Activated CD4-positive, alpha-beta T cell treated with anti-CD3 and anti-CD28 coated beads, Interleukin-2, amount 10 ng/mL, durations not matched to agents 24 days and 14 days (primary cell): ENCODE results near the gene TNNT1. TPM values are rescaled to one million over a fixed set of nuclear protein-coding genes. Genes with fewer than 3 reads are reported as not detected.

Experiments used
- DNase-seq: peaks from one replicate; pipeline ENCODE4 v3.0.0; 2022
- H3K27ac Mint-ChIP-seq: one replicate; pipeline ENCODE4 v1.8.0; 2022; ENCODE audit warnings: mild to moderate bottlenecking, mixed read lengths
- H3K27me3 Mint-ChIP-seq: one replicate; pipeline ENCODE4 v1.8.0; 2022; ENCODE audit warnings: mixed read lengths
- H3K36me3 Mint-ChIP-seq: one replicate; pipeline ENCODE4 v1.8.0; 2022; ENCODE audit warnings: low read depth, mild to moderate bottlenecking, mixed read lengths
- H3K4me1 Mint-ChIP-seq: one replicate; pipeline ENCODE4 v1.8.0; 2021; ENCODE audit warnings: mixed read lengths
- H3K4me3 Mint-ChIP-seq: one replicate; pipeline ENCODE4 v1.8.0; 2022; ENCODE audit warnings: mild to moderate bottlenecking, moderate library complexity, mixed read lengths
- H3K9me3 Mint-ChIP-seq: one replicate; pipeline ENCODE4 v1.8.0; 2021; ENCODE audit warnings: mixed read lengths
- intact Hi-C: fragments of 100-400 bp; cut with micrococcal nuclease; formaldehyde crosslinking; loops from one replicate; pipeline ENCODE4 v1.15.1; 2023
- total RNA-seq: library from RNA; stranded (reverse); gene quantifications from 2 replicates; pipeline ENCODE4 v1.2.3, GENCODE V29; 2022

Gene TNNT1
- total RNA-seq, 1 donor from 2014 or later = 0.51 TPM

- Mint-ChIP-seq H3K9me3 (no peaks in the 10 kb centered on the region), H3K27me3 (no peaks in the 10 kb centered on the region), H3K36me3 (peaks cover 28% of the 10 kb centered on the region), H3K27ac (no peak overlapping the region), H3K4me3 (no peak overlapping the region), H3K4me1 (no peaks in the 10 kb centered on the region)
- intact Hi-C loops = no loop called here
- DNase-seq = no peak
These were observed 49.2 kb downstream of the TNNT1 start for GRCh38 chr19:55099557-55100506.

GRCh38 chr19:55098716-55099556, 50.1 kb downstream of the TNNT1 start:
- H3K27me3 Mint-ChIP-seq = no peaks in the 10 kb centered on the region
- intact Hi-C loops = no loop called here
- no peak overlapping the region for H3K4me3 Mint-ChIP-seq
- no peak overlapping the region for H3K27ac Mint-ChIP-seq
- no peaks in the 10 kb centered on the region for H3K4me1 Mint-ChIP-seq
- DNase-seq = no peak
- peaks cover 31% of the 10 kb centered on the region for H3K36me3 Mint-ChIP-seq
- no peaks in the 10 kb centered on the region for H3K9me3 Mint-ChIP-seq

DNA sequence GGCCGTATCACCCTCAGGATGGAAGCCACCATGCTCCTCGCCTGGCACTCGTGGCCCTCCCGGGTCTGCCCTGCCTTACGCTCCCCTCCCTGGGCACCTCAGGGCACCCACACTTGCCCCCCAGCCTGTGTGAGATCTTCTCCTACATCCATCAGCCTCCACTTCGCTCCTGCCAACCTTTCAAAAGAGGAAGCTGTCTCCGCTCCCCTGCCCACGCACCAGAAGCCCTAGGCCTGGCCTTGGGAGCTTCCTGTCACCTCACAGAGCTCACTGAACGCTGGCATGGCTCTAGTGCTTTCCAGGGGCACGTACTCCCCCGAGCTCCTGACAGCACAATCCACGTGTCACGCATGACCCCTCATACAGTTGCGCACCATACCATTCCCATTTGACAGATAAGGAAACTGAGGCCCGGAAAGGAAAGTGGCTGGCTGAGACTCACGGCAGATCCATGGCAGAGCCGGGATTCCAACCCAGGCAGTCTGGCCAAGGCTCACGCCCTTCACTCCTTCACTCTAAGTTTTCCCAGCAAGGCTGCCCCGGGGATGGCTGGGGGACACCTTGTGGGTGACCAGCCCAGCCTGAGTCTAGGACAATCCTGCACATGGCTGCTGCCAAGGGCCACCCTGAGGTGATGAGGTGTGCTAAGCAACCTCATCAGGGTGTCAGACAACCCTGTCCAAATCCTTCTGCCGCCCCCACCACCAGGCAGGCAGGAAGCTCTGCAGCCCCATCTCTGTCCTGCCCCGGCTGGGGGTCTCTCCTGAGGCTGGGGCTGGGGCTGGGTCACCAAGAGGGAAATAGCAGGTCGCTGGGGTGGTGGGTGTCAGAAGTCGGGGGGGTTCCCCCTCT, 50.9 kb downstream of the TNNT1 start:
- intact Hi-C loops = no loop called here
- Mint-ChIP-seq H3K4me3 (no peak overlapping the region), H3K9me3 (no peaks in the 10 kb centered on the region), H3K27ac (no peak overlapping the region), H3K27me3 (no peaks in the 10 kb centered on the region), H3K4me1 (no peaks in the 10 kb centered on the region), H3K36me3 (peaks cover 26% of the 10 kb centered on the region)
- DNase-seq = no peak

- no peaks in the 10 kb centered on the region for H3K4me1 Mint-ChIP-seq
- no peak overlapping the region for H3K27ac Mint-ChIP-seq
- no peak for DNase-seq
- peaks cover 13% of the 10 kb centered on the region for H3K36me3 Mint-ChIP-seq
- no peaks in the 10 kb centered on the region for H3K27me3 Mint-ChIP-seq
- no peaks in the 10 kb centered on the region for H3K9me3 Mint-ChIP-seq
- intact Hi-C loops = no loop called here
- no peak overlapping the region for H3K4me3 Mint-ChIP-seq
These were observed 52.8 kb downstream of the TNNT1 start for GRCh38 chr19:55096061-55096701.

DNA sequence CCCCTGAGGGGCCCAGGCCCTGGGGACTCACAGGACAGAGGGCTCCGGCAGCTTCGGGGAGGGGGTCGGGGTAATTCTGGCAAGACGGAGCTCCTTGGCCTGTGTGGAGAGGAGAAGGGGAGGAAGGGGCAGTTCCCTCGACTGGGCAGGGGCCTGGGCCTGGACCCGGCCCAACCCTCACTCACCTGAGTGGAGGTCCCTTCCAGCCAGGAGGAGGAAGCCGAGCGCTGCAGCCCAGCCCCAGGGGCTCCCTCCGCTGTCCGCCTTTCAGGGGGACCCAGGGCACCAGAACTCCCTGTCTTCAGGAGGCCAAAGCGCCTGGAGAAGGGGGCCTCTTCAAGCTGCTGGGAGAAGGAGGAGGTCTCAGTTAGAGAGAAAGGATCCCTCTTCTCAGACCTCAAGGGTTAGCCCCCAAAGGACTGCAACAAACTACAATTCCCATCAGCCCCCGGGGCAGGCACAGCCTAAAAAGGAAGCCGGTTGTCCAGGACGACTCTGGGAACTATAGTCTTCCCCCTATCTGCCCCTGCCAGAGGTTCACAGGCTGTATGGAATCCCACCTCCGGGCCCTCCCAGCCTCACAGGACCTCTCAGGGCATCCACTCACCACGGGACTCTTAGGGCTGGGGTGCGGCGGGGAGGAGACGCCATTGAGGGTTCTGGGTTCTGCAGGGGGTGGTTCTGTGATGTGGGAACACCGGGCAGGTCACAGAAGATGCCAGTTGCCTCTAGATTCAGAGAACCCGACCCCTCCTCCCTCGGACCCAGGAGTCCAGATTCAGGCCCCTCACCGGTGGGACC, 53.5 kb downstream of the TNNT1 start:
- Mint-ChIP-seq H3K4me3 (no peak overlapping the region), H3K9me3 (no peaks in the 10 kb centered on the region), H3K27ac (no peak overlapping the region), H3K4me1 (no peaks in the 10 kb centered on the region), H3K36me3 (peaks cover 15% of the 10 kb centered on the region), H3K27me3 (no peaks in the 10 kb centered on the region)
- no peak for DNase-seq
- intact Hi-C loops = no loop called here

DNA sequence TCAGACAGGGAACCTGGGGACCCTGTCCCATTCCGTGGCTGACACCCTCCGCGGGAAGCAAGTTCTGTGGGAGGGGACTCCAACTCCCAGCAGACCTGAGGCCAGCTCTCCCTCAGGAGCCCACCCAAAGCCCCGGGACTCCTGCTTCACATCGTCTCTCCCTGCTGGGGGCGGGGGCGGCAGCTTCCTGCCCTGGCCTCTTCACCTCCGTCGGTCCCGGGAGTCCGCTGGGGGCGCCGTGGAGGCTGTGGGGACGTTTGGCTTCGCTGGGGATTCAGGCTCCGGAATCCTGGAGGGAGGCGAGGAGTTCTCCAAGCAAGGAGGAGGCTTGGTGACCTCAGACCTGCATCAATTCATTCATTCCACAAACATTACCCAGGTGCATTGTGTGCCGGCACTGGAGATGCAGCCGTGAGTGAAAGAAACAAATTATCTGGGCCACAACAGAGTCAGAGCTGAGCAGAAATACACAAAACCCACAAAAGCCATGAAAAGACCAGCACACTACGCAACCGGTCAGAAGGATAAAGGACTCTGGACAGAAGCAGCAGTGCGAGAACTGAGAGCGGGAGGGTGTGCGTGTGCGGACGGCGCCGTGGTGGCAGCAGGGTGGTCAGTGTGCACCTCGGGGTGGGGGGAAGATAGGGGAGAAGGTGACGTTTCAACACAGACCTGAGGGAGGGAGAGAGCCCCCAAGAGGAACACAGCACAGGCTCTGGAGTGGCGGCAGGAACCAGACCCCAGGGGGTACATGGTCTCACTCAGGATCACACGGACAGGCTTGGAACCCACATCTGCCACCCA, 54.3 kb downstream of the TNNT1 start:
- no peak overlapping the region for H3K27ac Mint-ChIP-seq
- DNase-seq = no peak
- no peak overlapping the region for H3K4me3 Mint-ChIP-seq
- H3K36me3 Mint-ChIP-seq = peaks cover 13% of the 10 kb centered on the region
- H3K9me3 Mint-ChIP-seq = no peaks in the 10 kb centered on the region
- H3K27me3 Mint-ChIP-seq = no peaks in the 10 kb centered on the region
- peaks cover under 1% of the 10 kb centered on the region for H3K4me1 Mint-ChIP-seq
- intact Hi-C loops = no loop called here

DNA sequence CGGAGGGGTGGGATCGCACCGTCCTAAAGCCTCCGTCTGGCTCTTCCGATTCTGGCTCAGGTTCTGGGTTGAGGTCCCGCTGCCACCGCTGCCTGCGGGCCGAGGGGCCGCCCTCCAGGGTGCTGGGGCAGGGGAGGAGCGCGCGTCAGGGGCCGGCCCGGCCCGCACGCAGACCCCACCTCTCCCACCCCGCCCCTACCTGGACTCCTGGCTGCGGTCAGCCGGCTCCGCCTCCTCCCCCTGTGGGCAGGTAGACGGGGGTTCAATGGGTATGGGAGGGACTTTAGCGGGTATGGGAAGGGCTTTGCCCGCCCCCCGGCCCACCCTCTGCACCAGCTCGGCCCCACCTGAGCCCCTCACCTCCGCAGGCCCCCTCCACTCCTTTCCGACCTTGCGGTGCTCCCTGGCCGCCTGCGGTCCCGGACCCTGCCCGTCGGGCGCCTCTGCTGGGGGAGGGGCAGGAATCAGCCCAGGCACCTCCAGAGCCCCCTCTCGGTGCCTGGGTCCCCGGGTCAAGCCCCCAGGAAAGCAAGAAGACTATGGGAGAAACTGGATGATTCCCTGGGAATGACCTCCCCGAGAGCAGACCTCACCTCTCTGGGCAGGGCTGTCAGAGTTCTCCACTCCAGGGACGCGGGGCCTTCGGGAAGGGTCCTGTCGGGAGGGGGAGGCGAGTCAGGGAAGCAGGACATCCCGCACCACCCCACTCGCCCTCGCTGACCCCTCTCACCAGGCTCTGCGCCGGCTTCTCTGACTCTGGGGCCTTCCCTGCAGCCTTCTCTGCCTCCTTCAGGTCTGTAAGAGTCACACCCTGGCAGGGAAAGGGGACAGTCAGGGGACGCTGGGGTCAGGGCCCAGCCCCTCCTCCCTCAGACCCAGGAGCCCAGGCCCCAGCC, 56.3 kb downstream of the TNNT1 start:
- peaks cover 15% of the 10 kb centered on the region for H3K4me1 Mint-ChIP-seq
- no peaks in the 10 kb centered on the region for H3K9me3 Mint-ChIP-seq
- no peak overlapping the region for H3K4me3 Mint-ChIP-seq
- DNase-seq = no peak
- intact Hi-C loops = no loop called here
- no peak overlapping the region for H3K27ac Mint-ChIP-seq
- H3K27me3 Mint-ChIP-seq = peaks cover 11% of the 10 kb centered on the region
- peaks cover 27% of the 10 kb centered on the region for H3K36me3 Mint-ChIP-seq

- Mint-ChIP-seq H3K4me3 (no peak overlapping the region), H3K36me3 (peaks cover 29% of the 10 kb centered on the region), H3K27ac (no peak overlapping the region), H3K9me3 (no peaks in the 10 kb centered on the region), H3K4me1 (peaks cover 20% of the 10 kb centered on the region), H3K27me3 (peaks cover 16% of the 10 kb centered on the region)
- intact Hi-C loops = no loop called here
- DNase-seq = no peak
These were observed 57.1 kb downstream of the TNNT1 start for GRCh38 chr19:55091955-55092354.

- intact Hi-C loops = no loop called here
- Mint-ChIP-seq H3K36me3 (peaks cover 29% of the 10 kb centered on the region), H3K27me3 (peaks cover 18% of the 10 kb centered on the region), H3K9me3 (no peaks in the 10 kb centered on the region), H3K27ac (no peak overlapping the region), H3K4me1 (peaks cover 20% of the 10 kb centered on the region), H3K4me3 (no peak overlapping the region)
- DNase-seq = no peak
These were observed 57.7 kb downstream of the TNNT1 start for GRCh38 chr19:55091126-55091910.

GRCh38 chr19:55090564-55090963, 58.4 kb downstream of the TNNT1 start:
- Mint-ChIP-seq H3K4me3 (no peak overlapping the region), H3K27me3 (peaks cover 24% of the 10 kb centered on the region), H3K36me3 (peaks cover 29% of the 10 kb centered on the region), H3K4me1 (peaks cover 20% of the 10 kb centered on the region), H3K27ac (no peak overlapping the region), H3K9me3 (no peaks in the 10 kb centered on the region)
- no peak for DNase-seq
- intact Hi-C loops = no loop called here
